Activated CD4-positive, alpha-beta T cell treated with anti-CD3 and anti-CD28 coated beads, Interleukin-2, amount 10 ng/mL, durations not matched to agents 24 days and 14 days (primary cell): ENCODE measurements around the gene FBXW9. TPM values are rescaled to one million over a fixed set of nuclear protein-coding genes. Genes with fewer than 3 reads are reported as not detected.
"Not testable (repeated sequence)": the region's sequence is repeated elsewhere in the genome, so short reads cannot be mapped to it uniquely, and the experiment has no call there.

Source experiments
- DNase-seq: peaks from one replicate; pipeline ENCODE4 v3.0.0; 2022
- H3K27ac Mint-ChIP-seq: one replicate; pipeline ENCODE4 v1.8.0; 2022; ENCODE audit warnings: mild to moderate bottlenecking, mixed read lengths
- H3K27me3 Mint-ChIP-seq: one replicate; pipeline ENCODE4 v1.8.0; 2022; ENCODE audit warnings: mixed read lengths
- H3K36me3 Mint-ChIP-seq: one replicate; pipeline ENCODE4 v1.8.0; 2022; ENCODE audit warnings: low read depth, mild to moderate bottlenecking, mixed read lengths
- H3K4me1 Mint-ChIP-seq: one replicate; pipeline ENCODE4 v1.8.0; 2021; ENCODE audit warnings: mixed read lengths
- H3K4me3 Mint-ChIP-seq: one replicate; pipeline ENCODE4 v1.8.0; 2022; ENCODE audit warnings: mild to moderate bottlenecking, moderate library complexity, mixed read lengths
- H3K9me3 Mint-ChIP-seq: one replicate; pipeline ENCODE4 v1.8.0; 2021; ENCODE audit warnings: mixed read lengths
- intact Hi-C: fragments of 100-400 bp; cut with micrococcal nuclease; formaldehyde crosslinking; loops from one replicate; pipeline ENCODE4 v1.15.1; 2023
- total RNA-seq: library from RNA; stranded (reverse); gene quantifications from 2 replicates; pipeline ENCODE4 v1.2.3, GENCODE V29; 2022

Gene FBXW9
- total RNA-seq = 12.4 and 12.9 TPM in 2 replicates

DNA sequence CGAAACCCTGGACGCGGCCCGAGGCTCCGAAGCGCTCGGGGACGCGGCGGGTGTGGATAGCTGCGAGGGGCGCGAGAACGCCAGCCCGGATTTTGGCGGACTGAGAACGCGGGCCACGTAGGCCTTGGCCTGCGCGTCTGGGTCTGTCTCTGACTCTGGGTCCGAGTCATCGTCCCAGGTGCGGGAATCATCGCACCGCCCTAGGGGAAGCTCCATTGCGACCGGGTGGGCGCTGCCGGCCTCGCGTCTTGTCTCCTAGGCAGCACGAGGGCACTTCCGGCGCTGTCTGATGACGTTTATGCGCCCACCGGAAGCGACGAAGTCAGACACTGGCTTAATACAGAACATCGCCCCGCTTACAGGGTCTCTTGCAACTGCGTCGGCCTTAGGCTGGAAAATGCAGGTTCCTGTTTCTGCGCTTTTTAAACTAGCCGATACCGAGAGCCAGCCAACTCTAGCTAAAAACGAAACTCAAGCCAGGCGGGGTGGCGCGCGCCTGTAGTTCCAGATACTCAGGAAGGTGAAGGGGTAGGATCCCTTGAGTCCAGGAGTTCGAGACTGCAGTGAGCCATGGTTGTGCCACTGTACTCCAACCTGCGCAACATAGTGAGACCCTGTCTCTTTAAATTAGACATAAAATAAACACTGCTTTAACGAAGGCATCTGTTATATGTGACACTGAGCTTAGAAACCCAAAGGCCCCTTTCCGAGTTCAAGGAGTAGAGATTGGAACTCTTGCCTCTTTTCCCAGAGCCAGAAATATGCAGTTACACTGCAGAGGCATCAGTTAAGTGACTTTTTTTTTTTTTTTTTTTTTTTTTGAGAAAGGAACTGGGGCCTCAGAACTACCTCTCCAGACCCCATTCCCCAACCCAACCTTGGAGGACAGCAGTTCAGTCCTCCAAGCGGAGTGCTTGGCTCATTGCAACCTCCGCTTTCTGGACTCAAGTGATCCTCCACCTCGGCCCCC is at the start of gene FBXW9:
TSS of gene FBXW9 (minus strand) at position 266 of the 970 bp plus-strand sequence. CDS start at position 216, 50 bp downstream.
- intact Hi-C loops = loop anchor here (2.0 kb wide), 1 partner anchor 16 kb away; the partner anchor contains the start of gene DHPS
- Mint-ChIP-seq H3K4me1 (peaks cover 8% of the 10 kb centered on the region), H3K9me3 (no peaks in the 10 kb centered on the region)

DNA sequence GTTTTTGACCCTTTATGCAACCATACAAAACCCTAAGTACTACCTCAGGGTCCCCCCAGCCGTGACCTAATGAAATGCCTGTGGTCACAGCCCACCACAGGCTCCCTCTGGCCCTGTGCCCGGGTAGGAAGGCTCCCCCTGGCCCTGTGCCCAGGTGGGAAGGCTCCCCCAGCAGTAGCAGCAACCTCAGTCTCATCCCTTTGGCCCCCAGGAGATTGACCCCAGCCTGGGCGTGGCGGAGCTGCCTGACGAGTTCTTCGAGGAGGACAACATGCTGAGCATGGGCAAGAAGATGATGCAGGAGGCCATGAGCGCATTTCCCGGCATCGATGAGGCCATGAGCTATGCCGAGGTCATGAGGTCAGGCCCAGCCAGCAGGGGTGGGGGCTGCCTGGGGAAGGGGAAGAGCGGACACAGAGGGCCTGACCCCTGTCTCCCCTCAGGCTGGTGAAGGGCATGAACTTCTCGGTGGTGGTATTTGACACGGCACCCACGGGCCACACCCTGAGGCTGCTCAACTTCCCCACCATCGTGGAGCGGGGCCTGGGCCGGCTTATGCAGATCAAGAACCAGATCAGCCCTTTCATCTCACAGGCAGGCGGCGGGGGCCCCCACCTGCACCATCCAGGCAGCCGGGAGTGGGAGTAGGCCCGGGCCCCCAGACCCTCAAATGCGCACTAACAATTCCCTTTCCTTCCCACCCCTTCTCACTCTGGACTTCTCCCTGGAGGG is 48.9 kb upstream of the FBXW9 start:
- Mint-ChIP-seq H3K27me3 (peaks cover 4% of the 10 kb centered on the region), H3K4me3 (no peak overlapping the region), H3K36me3 (peaks cover 46% of the 10 kb centered on the region), H3K4me1 (peaks cover 4% of the 10 kb centered on the region), H3K27ac (no peak overlapping the region), H3K9me3 (peaks cover 6% of the 10 kb centered on the region)
- DNase-seq = no peak
- intact Hi-C loops = no loop called here

More for the DNA sequence above, at the start of gene FBXW9:
- H3K27me3 Mint-ChIP-seq = no peaks in the 10 kb centered on the region
- peak; percentile 99 for DNase-seq
- peak within 1 kb of the TSS; percentile 90 for H3K4me3 Mint-ChIP-seq
- H3K36me3 Mint-ChIP-seq = peaks cover 27% of the 10 kb centered on the region
- peak within 1 kb of the TSS; percentile 94 for H3K27ac Mint-ChIP-seq

DNA sequence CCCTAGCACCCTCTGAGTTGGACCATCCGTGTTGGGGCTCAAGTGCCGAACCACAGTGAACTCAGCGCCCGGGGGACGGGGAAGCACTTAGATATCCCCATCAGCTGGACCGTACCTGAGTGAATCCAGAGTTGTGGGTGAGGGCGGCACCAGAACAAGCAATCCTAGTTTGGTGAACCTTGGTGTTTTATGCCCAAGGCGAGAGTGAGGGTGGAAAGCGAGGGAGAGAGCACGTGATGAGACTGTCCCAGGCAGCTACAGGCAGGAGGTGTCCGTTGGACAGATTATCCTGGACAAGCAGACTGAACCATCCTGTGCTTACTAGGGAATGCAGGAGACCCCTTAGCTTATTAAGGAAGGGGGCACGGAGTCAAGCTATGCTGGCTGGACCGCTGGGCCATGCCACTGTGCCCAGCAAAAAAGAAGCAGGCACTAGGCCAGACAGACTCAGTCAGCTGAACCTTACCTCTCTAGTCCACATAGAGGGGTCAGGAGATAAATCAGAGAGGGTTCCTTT is 41.5 kb upstream of the FBXW9 start:
- intact Hi-C loops = loop anchor here (1.0 to 10.0 kb wide), 2 partner anchors 68 to 197 kb away; partner anchors contain the start of genes CALR, FARSA and RNASEH2A
- no peaks in the 10 kb centered on the region for H3K27me3 Mint-ChIP-seq
- DNase-seq = no peak
- peaks cover 29% of the 10 kb centered on the region for H3K36me3 Mint-ChIP-seq
- H3K9me3 Mint-ChIP-seq = no peaks in the 10 kb centered on the region
- H3K4me3 Mint-ChIP-seq = peak overlapping the region; percentile 100
- H3K4me1 Mint-ChIP-seq = peaks cover 34% of the 10 kb centered on the region
- H3K27ac Mint-ChIP-seq = peak overlapping the region; percentile 98

GRCh38 chr19:12736995-12737834 is 40.8 kb upstream of the FBXW9 start, which contains the start of gene GET3:
Gene GET3, plus strand, starts transcription at chr19:12737497. Its CDS starts 9 bp downstream, at chr19:12737506.
- H3K4me3 Mint-ChIP-seq = peak within 1 kb of the TSS; percentile 100
- H3K27me3 Mint-ChIP-seq = no peaks in the 10 kb centered on the region
- peak; percentile 94 for DNase-seq
- peak within 1 kb of the TSS; percentile 98 for H3K27ac Mint-ChIP-seq
- H3K36me3 Mint-ChIP-seq = peaks cover 30% of the 10 kb centered on the region
- peaks cover 38% of the 10 kb centered on the region for H3K4me1 Mint-ChIP-seq
- H3K9me3 Mint-ChIP-seq = no peaks in the 10 kb centered on the region
- intact Hi-C loops = loop anchor here (1.0 to 10.0 kb wide), 2 partner anchors 69 to 198 kb away; partner anchors contain the start of genes CALR, FARSA and RNASEH2A

- intact Hi-C loops = loop anchor here (1.0 to 10.0 kb wide), 2 partner anchors 11 to 201 kb away; partner anchors contain the start of genes CALR and FARSA
- Mint-ChIP-seq H3K4me3 (peak overlapping the region; percentile 90), H3K9me3 (no peaks in the 10 kb centered on the region), H3K27ac (peak overlapping the region; percentile 94), H3K36me3 (peaks cover 39% of the 10 kb centered on the region), H3K27me3 (no peaks in the 10 kb centered on the region), H3K4me1 (peaks cover 43% of the 10 kb centered on the region)
- peak; percentile 85 for DNase-seq
Observed at GRCh38 chr19:12733369-12734214, 37.2 kb upstream of the FBXW9 start.

DNA sequence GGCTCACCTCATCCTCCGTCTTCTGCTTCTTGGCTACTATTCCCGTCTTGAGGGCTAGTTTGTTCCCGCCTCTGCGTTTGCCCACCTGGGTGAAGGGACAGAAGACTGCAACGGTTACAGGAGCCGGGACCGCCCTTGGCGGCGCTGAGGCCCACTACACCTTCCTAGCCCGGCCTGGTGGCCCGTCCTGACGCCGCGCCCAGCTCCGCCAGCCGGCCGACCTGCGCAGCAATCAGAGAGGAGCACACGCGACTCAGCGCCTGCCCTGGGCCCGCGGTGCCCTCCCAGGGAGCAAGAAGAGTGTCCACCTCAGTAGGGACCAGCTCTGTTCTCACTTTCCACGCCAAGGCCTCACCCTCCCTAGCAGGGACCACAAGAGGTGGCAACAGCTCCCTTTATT is 34.9 kb upstream of the FBXW9 start:
- no peak overlapping the region for H3K4me3 Mint-ChIP-seq
- H3K4me1 Mint-ChIP-seq = peaks cover 28% of the 10 kb centered on the region
- no peaks in the 10 kb centered on the region for H3K27me3 Mint-ChIP-seq
- no peaks in the 10 kb centered on the region for H3K9me3 Mint-ChIP-seq
- DNase-seq = no peak
- intact Hi-C loops = loop anchor here (10.0 kb wide), 1 partner anchor 203 kb away; the partner anchor contains the start of genes CALR and FARSA
- no peak overlapping the region for H3K27ac Mint-ChIP-seq
- H3K36me3 Mint-ChIP-seq = peaks cover 51% of the 10 kb centered on the region

DNA sequence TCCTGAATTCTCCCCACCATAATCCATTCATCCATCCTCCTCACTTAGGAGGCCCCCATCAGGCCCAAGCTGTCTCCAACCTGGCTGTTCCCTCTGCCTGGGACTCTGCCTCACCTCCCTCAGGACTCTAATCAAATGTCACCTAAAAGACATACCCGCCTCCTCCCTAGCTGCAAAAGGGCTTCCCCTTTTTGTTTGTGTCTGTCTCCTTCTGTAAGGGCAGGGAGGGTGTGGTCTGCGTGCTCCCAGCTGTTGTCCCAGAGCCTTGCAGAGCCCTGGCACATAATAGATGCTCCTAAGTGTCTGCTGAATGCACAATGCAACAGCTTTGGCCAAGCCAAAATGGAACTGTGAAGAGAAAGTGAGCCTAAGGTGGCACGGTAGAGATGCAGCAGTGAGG is 33.6 kb upstream of the FBXW9 start:
- Mint-ChIP-seq H3K4me3 (no peak overlapping the region), H3K27ac (no peak overlapping the region)
- intact Hi-C loops = loop anchor here (10.0 kb wide), 1 partner anchor 205 kb away; the partner anchor contains the start of genes CALR and FARSA

DNA sequence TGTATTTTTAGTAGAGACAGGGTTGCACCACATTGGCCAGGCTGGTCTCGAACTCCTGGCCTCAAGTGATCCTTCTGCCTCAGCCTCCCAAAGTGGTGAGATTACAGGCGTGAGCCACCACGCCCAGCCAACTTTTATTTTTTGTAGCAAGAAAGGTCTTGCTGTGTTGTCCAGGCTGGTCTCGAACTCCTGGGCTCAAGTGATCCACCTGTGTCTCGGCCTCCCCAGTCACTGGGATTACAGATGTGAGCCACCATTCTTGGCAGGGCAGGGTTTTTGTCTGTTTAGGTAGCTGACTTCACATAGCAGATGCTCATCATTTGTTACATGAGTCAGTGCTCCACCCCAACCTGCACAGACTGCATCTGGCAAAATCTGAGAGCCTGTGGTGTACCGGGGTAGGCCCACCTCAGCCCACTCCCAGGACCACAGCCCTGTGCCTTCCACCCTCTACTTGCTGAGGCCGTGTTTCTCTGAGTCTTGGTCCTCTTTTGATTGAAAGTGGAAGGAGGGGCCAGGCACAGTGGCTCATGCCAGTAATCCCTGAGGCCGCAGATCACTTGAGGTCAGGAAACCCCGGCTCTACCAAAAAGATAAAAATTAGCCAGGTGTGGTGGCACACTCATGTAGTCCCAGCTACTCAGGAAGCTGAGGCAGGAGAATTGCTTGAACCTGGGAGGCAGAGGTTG is 31.5 kb upstream of the FBXW9 start:
- no peak overlapping the region for H3K4me3 Mint-ChIP-seq
- intact Hi-C loops = no loop called here
- no peaks in the 10 kb centered on the region for H3K27me3 Mint-ChIP-seq
- H3K27ac Mint-ChIP-seq = no peak overlapping the region
- peaks cover 47% of the 10 kb centered on the region for H3K36me3 Mint-ChIP-seq
- H3K9me3 Mint-ChIP-seq = no peaks in the 10 kb centered on the region
- no peak for DNase-seq
- H3K4me1 Mint-ChIP-seq = peaks cover 24% of the 10 kb centered on the region

More for the DNA sequence above, 33.6 kb upstream of the FBXW9 start:
- H3K36me3 Mint-ChIP-seq = peaks cover 51% of the 10 kb centered on the region
- no peak for DNase-seq
- H3K27me3 Mint-ChIP-seq = no peaks in the 10 kb centered on the region
- H3K9me3 Mint-ChIP-seq = no peaks in the 10 kb centered on the region
- H3K4me1 Mint-ChIP-seq = peaks cover 24% of the 10 kb centered on the region

- intact Hi-C loops = no loop called here
- H3K4me3 Mint-ChIP-seq = no peak overlapping the region
- peak overlapping the region; percentile 59 for H3K27ac Mint-ChIP-seq
- H3K4me1 Mint-ChIP-seq = peaks cover 18% of the 10 kb centered on the region
- H3K9me3 Mint-ChIP-seq = no peaks in the 10 kb centered on the region
- DNase-seq = no peak
- H3K27me3 Mint-ChIP-seq = no peaks in the 10 kb centered on the region
- peaks cover 46% of the 10 kb centered on the region for H3K36me3 Mint-ChIP-seq
Observed at GRCh38 chr19:12726988-12727316, 30.5 kb upstream of the FBXW9 start.

- H3K27me3 Mint-ChIP-seq, H3K4me3 Mint-ChIP-seq, intact Hi-C loops, H3K27ac Mint-ChIP-seq, DNase-seq, H3K9me3 Mint-ChIP-seq: not testable (repeated sequence)
- Mint-ChIP-seq H3K36me3 (peaks cover 54% of the 10 kb centered on the region), H3K4me1 (peaks cover 25% of the 10 kb centered on the region)
Observed at GRCh38 chr19:12725612-12726011, 29.2 kb upstream of the FBXW9 start.

- H3K27ac Mint-ChIP-seq = peak within 1 kb of the TSS; percentile 93
- no peaks in the 10 kb centered on the region for H3K9me3 Mint-ChIP-seq
- peak within 1 kb of the TSS; percentile 95 for H3K4me3 Mint-ChIP-seq
- intact Hi-C loops = loop anchor here (5.0 kb wide), 1 partner anchor 68 kb away; the partner anchor contains the start of gene JUNB
- H3K4me1 Mint-ChIP-seq = peaks cover 29% of the 10 kb centered on the region
- H3K27me3 Mint-ChIP-seq = no peaks in the 10 kb centered on the region
- DNase-seq = peak; percentile 92
- peaks cover 50% of the 10 kb centered on the region for H3K36me3 Mint-ChIP-seq
Observed at GRCh38 chr19:12723641-12724426, 27.4 kb upstream of the FBXW9 start, which contains the start of gene TNPO2. Gene TNPO2, minus strand, starts transcription at chr19:12723932. Its CDS starts 2,955 bp downstream, at chr19:12720977.
